K562 (cell line): ENCODE measurements around the gene THADA. TPM values are rescaled to one million over a fixed set of nuclear protein-coding genes. Genes with fewer than 3 reads are reported as not detected.

Source experiments
- ASH1L ChIP-seq: fragments of 450-650 bp; IDR thresholded peaks from 2 replicates; pipeline ENCODE4 v1.6.1; 2018; ENCODE audit warnings: borderline replicate concordance, mild to moderate bottlenecking, low read depth; ENCODE audit not compliant: partially characterized antibody
- BCOR ChIP-seq: fragments of 450-650 bp; IDR thresholded peaks from 2 replicates; pipeline ENCODE4 v1.6.1; 2016
- FOSL1 ChIP-seq: fragments of 200-800 bp; sonication (Bioruptor generic); conservative IDR thresholded peaks from 2 replicates; pipeline ENCODE4 v1.6.1; 2016; ENCODE audit warnings: missing genetic modification characterization, missing compliant biosample characterization
- PCBP1 ChIP-seq: fragments of 200-400 bp; formaldehyde crosslinking; IDR thresholded peaks from 2 replicates; pipeline ENCODE4 v1.6.1; 2018; ENCODE audit warnings: mild to moderate bottlenecking, low read depth, low read length; ENCODE audit not compliant: poor library complexity, severe bottlenecking
- RBM39 ChIP-seq: fragments of 200-400 bp; formaldehyde crosslinking; optimal IDR thresholded peaks from 2 replicates; pipeline ENCODE3; 2018; ENCODE audit warnings: low read depth, low read length
- SRSF1 ChIP-seq: fragments of 200-400 bp; formaldehyde crosslinking; IDR thresholded peaks from 2 replicates; pipeline ENCODE4 v1.6.1; 2017; ENCODE audit warnings: mild to moderate bottlenecking, low read depth, low read length, moderate library complexity
- ZNF121 ChIP-seq: sonication (generic); formaldehyde crosslinking; conservative IDR thresholded peaks from 2 replicates; pipeline ENCODE4 v1.8.0; 2022; ENCODE audit warnings: missing genetic modification reagents
- ZNF224 ChIP-seq: sonication (generic); formaldehyde crosslinking; IDR thresholded peaks from 2 replicates; pipeline ENCODE4 v1.8.0; 2022; ENCODE audit warnings: mild to moderate bottlenecking, missing genetic modification reagents
- ZNF589 ChIP-seq: fragments of 200-800 bp; sonication (Bioruptor generic); IDR thresholded peaks from 2 replicates; pipeline ENCODE4 v1.6.1; 2016; ENCODE audit warnings: low read depth, missing genetic modification characterization, missing compliant biosample characterization
- polyA plus RNA-seq, 8 experiments: library from polyadenylated mRNA; depleted of rRNA in 4 of 8; stranded (reverse) in 5 of 8; unstranded in 3 of 8; fragments of >200 nt; fragmentation: Nextera tagmentation in 2 of 8; fragmentation: Illumina TruSeq in 1 of 8; extraction: Ambion mirVana in 2 of 8; extraction: Trizol in 1 of 8; gene quantifications; 2 replicates each; pipeline versions ENCODE4 v1.2.1 to v1.2.3, GENCODE V29; 2011 to 2014; ENCODE audit warnings: inconsistent platforms in 1 of 8, missing spikeins in 1 of 8
- total RNA-seq, 7 experiments: library from RNA; depleted of rRNA in 6 of 7; stranded (reverse); fragments of >200 nt in 6 of 7; fragmentation: Illumina TruSeq in 2 of 7; extraction: Trizol in 2 of 7; gene quantifications; 2 replicates each; pipeline versions ENCODE4 v1.2.1 to v1.2.3, GENCODE V29; 2011 to 2021; ENCODE audit warnings: low replicate concordance in 1 of 7
- TF ChIP-seq, protein P1 (sequence below): sonication (generic); formaldehyde crosslinking; IDR thresholded peaks from 2 replicates; pipeline ENCODE4 v1.8.0; 2022; ENCODE audit warnings: mild to moderate bottlenecking, missing genetic modification reagents
- TF ChIP-seq, protein P2 (sequence below): fragments of 450-650 bp; conservative IDR thresholded peaks from 2 replicates; pipeline ENCODE4 v1.6.1; 2016; ENCODE audit warnings: missing genetic modification characterization, low read depth, mild to moderate bottlenecking, missing compliant biosample characterization, moderate library complexity
- TF ChIP-seq, protein P3 (sequence below): fragments of 450-650 bp; IDR thresholded peaks from 2 replicates; pipeline ENCODE4 v1.6.1; 2018; ENCODE audit not compliant: partially characterized antibody
- TF ChIP-seq, protein P4 (sequence below): sonication (generic); formaldehyde crosslinking; IDR thresholded peaks from 2 replicates; pipeline ENCODE4 v1.8.0; 2022; ENCODE audit warnings: mild to moderate bottlenecking, missing genetic modification reagents, borderline replicate concordance
- TF ChIP-seq, protein P5 (sequence below): fragments of 450-650 bp; IDR thresholded peaks from 2 replicates; pipeline ENCODE4 v1.7.1; 2018; ENCODE audit warnings: mild to moderate bottlenecking, low read depth; ENCODE audit not compliant: partially characterized antibody

The THADA gene
- total and polyA plus RNA-seq, 9 of the 15 experiments (the other 6 are each of a cell fraction or from before 2014, with no cell fraction given): 17.8 to 34.7 (median 31.9) TPM

DNA sequence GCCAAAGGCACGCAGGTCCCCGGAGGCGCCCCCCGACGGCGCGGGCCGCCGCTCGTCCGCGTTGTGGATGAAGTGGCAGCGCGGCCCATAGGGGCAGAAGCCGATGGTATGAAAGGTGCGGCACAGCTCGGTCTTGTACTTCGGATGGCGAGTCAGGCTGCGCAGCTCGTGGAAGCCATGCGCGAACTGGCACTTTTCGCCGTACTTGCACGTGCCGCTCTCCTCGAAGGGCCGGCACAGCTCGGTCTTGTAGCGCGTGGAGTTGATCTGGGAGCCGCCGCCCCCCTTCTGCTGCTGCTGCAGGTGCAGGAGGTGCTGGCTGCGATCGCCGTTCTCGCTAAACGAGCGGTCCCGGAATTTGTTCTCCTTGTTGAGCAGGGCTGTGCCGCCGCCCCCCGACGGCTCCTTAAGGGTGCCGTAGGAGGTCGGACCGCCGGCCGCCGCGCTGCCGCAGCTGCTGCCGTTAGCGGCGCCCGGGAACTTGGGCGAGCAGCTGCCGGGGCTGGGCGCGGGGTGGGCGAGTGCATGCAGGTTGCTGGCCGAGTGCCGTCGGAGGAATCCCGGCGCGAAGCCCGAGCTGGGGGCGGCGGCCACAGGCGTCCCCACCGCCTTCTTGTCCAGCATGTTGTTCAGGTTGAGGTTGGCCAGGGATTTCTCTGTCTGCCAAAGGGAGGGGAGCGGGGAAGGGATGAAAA is 370.6 kb downstream of the THADA start (continued):
- no peak for TF ChIP-seq PCBP1
- TF ChIP-seq ASH1L: peak; percentile 19
- TF ChIP-seq, protein P1, sequence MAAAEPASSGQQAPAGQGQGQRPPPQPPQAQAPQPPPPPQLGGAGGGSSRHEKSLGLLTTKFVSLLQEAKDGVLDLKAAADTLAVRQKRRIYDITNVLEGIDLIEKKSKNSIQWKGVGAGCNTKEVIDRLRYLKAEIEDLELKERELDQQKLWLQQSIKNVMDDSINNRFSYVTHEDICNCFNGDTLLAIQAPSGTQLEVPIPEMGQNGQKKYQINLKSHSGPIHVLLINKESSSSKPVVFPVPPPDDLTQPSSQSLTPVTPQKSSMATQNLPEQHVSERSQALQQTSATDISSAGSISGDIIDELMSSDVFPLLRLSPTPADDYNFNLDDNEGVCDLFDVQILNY: no peak
- TF ChIP-seq, protein P2, sequence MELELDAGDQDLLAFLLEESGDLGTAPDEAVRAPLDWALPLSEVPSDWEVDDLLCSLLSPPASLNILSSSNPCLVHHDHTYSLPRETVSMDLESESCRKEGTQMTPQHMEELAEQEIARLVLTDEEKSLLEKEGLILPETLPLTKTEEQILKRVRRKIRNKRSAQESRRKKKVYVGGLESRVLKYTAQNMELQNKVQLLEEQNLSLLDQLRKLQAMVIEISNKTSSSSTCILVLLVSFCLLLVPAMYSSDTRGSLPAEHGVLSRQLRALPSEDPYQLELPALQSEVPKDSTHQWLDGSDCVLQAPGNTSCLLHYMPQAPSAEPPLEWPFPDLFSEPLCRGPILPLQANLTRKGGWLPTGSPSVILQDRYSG: peak; percentile 65; the same call in 1 of the 2 replicates
- TF ChIP-seq BCOR: peak; percentile 34; the same call in 1 of the 2 replicates
- 0 out of 2 replicates have a peak, but pooled peaks have one; percentile 6 for TF ChIP-seq SRSF1
- TF ChIP-seq, protein P3, sequence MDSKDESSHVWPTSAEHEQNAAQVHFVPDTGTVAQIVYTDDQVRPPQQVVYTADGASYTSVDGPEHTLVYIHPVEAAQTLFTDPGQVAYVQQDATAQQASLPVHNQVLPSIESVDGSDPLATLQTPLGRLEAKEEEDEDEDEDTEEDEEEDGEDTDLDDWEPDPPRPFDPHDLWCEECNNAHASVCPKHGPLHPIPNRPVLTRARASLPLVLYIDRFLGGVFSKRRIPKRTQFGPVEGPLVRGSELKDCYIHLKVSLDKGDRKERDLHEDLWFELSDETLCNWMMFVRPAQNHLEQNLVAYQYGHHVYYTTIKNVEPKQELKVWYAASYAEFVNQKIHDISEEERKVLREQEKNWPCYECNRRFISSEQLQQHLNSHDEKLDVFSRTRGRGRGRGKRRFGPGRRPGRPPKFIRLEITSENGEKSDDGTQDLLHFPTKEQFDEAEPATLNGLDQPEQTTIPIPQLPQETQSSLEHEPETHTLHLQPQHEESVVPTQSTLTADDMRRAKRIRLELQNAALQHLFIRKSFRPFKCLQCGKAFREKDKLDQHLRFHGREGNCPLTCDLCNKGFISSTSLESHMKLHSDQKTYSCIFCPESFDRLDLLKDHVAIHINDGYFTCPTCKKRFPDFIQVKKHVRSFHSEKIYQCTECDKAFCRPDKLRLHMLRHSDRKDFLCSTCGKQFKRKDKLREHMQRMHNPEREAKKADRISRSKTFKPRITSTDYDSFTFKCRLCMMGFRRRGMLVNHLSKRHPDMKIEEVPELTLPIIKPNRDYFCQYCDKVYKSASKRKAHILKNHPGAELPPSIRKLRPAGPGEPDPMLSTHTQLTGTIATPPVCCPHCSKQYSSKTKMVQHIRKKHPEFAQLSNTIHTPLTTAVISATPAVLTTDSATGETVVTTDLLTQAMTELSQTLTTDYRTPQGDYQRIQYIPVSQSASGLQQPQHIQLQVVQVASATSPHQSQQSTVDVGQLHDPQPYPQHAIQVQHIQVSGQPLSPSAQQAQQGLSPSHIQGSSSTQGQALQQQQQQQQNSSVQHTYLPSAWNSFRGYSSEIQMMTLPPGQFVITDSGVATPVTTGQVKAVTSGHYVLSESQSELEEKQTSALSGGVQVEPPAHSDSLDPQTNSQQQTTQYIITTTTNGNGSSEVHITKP: no peak
- TF ChIP-seq, protein P4, sequence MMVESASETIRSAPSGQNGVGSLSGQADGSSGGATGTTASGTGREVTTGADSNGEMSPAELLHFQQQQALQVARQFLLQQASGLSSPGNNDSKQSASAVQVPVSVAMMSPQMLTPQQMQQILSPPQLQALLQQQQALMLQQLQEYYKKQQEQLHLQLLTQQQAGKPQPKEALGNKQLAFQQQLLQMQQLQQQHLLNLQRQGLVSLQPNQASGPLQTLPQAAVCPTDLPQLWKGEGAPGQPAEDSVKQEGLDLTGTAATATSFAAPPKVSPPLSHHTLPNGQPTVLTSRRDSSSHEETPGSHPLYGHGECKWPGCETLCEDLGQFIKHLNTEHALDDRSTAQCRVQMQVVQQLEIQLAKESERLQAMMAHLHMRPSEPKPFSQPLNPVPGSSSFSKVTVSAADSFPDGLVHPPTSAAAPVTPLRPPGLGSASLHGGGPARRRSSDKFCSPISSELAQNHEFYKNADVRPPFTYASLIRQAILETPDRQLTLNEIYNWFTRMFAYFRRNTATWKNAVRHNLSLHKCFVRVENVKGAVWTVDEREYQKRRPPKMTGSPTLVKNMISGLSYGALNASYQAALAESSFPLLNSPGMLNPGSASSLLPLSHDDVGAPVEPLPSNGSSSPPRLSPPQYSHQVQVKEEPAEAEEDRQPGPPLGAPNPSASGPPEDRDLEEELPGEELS (CRISPR knock-in tag): no peak
- no peak for TF ChIP-seq RBM39
- TF ChIP-seq ZNF121: no peak
- peak; percentile 68; the same call in 1 of the 2 replicates for TF ChIP-seq ZNF589 (CRISPR knock-in tag)
- TF ChIP-seq FOSL1: no peak
- TF ChIP-seq ZNF224: no peak
- TF ChIP-seq, protein P5, sequence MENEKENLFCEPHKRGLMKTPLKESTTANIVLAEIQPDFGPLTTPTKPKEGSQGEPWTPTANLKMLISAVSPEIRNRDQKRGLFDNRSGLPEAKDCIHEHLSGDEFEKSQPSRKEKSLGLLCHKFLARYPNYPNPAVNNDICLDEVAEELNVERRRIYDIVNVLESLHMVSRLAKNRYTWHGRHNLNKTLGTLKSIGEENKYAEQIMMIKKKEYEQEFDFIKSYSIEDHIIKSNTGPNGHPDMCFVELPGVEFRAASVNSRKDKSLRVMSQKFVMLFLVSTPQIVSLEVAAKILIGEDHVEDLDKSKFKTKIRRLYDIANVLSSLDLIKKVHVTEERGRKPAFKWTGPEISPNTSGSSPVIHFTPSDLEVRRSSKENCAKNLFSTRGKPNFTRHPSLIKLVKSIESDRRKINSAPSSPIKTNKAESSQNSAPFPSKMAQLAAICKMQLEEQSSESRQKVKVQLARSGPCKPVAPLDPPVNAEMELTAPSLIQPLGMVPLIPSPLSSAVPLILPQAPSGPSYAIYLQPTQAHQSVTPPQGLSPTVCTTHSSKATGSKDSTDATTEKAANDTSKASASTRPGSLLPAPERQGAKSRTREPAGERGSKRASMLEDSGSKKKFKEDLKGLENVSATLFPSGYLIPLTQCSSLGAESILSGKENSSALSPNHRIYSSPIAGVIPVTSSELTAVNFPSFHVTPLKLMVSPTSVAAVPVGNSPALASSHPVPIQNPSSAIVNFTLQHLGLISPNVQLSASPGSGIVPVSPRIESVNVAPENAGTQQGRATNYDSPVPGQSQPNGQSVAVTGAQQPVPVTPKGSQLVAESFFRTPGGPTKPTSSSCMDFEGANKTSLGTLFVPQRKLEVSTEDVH: no peak
